Fibroblast of pulmonary artery (primary cell): Measurements from ENCODE around the gene DGKE.
A peak's percentile ranks its signal among the peaks of the same experiment; 100 is the strongest.

Experiments used
- DNase-seq: peaks from one replicate; pipeline ENCODE4 v3.0.0-alpha.2; 2010; ENCODE audit warnings: low read depth
- H3K4me3 ChIP-seq: replicated peaks from 2 replicates; pipeline ENCODE4 v1.5.1; 2011; ENCODE audit warnings: low read depth, mild to moderate bottlenecking, control low read depth, low read length, moderate library complexity
- CTCF ChIP-seq: IDR thresholded peaks from 2 replicates; pipeline ENCODE4 v1.5.1; 2011; ENCODE audit warnings: mild to moderate bottlenecking, control low read depth, low read length, inconsistent platforms; ENCODE audit errors: missing control alignments

The DGKE gene

DNA sequence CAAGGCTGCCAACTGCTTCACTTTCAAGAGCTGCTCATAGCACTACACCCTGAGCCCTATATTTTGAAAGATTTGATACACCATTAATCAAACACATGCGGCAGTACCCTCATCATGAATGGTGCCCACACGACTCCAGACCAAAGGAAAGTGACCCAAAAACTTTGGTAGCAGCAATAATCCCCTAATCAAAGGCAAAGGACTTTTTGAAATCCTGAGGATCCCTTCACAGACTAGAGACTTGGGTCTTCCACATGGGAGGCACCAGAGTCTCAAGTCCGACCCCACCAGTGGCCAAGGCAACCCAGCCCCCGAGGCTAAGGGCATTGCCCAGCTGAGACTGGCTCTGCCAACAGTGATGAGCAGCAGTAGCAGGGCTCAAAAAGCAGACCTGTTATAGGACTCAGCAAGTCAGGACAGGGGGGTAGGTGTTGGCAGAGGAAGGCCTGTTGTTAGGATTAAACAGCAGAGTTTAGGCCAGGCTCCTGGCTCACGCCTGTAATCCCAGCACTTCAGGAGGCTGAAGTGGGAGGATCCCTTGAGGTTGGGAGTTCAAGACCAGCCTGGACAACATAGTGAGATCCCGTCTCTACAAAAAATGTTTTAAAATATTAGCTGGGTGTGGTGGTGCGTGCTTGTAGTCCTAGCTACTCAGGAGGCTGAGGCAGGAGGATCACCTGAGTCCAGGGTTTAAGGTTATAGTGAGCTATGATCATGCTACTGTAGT lies 76.7 kb downstream of the DGKE start:
- H3K4me3 ChIP-seq, result no peak overlapping the region
- TF ChIP-seq CTCF, result no peak
- no peak for DNase-seq

DNA sequence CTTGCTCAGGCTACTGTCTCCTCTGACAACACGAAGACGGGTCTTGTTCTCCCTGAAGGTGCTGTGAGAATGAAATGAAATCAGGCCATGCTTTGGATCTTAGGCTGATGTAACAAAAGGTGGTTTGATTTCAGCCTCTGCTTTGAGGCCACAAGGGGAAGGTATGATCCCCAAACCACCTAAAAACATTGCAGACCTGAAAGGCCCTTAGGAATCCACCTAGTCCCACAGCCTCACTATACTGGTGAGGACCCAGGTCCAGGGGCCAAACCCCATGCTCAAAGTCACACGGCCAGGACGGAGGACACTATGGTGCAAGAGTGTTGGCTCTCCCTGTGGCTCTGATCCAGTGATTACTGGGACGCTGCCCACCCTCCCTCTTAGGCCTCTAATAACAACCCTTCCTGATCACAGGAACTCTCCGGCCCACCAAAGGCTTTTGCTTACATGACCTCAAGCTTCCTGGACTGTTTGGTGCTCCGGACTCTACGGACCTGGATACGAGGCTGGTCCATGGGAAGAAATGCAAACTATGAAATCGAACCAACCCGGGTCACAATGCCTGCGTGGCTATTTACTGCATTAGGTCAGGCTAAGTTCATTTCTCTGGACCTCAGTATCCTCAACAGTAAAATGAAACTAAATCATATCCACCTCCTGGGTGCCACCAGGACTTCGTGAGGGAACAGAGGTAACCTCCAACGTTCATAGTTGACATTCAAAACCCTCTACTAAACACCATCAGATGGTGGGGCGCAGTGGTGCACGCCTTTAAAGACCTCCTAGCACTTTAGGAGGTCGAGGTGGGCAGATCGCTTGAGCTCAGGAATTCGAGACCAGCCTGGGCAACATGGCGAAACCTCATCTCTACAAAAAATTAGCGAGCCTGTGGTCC lies 78.4 kb downstream of the DGKE start:
- peak overlapping the region; percentile 87 for H3K4me3 ChIP-seq
- no peak for TF ChIP-seq CTCF
- DNase-seq, result no peak

- TF ChIP-seq CTCF, result no peak
- no peak for DNase-seq
- peak overlapping the region; percentile 87 for H3K4me3 ChIP-seq
These were observed 79.0 kb downstream of the DGKE start for GRCh38 chr17:56913000-56913311.

DNA sequence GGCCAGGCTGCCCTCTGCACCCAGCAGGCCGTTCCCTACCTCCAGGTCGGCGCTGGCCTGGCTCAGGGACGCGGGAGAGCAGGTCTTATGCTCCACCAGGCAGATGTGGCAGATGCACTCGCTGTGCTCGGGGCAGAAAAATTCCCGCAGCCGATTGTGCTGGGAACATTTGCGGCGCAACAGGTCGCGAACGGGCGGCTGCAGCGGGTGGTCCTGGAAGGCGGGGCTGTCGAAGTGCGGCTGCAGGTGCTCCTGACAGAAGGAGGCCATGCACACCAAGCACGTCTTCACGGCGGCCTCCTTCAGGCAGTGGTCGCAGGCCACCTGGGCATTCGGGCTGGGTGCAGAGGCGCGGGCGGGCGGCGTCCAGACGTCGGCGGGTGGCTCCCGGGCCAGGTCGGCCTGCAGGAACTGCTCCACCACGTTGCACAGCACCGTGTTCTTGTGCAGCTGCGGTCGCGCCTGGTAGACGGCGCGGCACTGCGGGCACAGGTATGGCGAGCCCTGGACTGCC lies 79.5 kb downstream of the DGKE start:
- no peak for TF ChIP-seq CTCF
- peak; percentile 10 for DNase-seq
- peak overlapping the region; percentile 87 for H3K4me3 ChIP-seq

- peak; percentile 86 for DNase-seq
- no peak for TF ChIP-seq CTCF
- H3K4me3 ChIP-seq, result peak within 1 kb of the TSS; percentile 87
These were observed 80.1 kb downstream of the DGKE start, which contains the start of gene TRIM25 for GRCh38 chr17:56913867-56914580. TSS of gene TRIM25 (minus strand) at chr17:56914049. CDS start at chr17:56913988, 61 bp downstream.

DNA sequence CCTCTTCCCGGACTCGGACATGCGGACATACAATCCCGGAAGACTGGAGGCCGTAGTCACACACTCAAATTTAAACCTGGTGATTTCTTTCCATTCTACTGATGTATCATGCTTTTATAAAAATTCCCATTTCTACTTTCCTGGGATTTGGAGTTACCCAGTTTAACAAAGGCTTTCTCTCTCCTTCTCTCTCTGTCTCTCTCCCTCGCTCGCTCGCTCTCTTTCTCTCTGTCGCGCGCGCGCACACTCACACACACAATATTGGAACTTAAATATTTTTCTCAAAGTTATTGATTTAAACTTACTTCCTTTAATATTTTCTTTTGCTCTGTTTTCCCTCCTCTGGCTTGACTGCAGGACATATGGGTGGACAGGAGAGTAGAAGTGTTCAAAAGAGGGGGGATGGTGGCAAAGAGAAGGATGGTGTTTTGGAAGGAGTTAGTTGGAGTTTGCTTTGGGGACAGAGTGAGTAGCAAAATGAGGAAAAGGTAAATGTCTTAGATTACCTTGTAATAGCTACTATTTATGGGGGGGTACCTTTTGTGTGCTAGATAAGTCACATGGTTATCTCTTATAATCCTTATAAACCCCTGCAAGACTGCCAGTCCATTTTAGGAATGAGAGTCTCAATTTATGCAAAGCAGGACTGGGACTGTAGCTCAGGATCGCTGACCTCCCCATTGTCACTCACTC lies 80.8 kb downstream of the DGKE start:
- DNase-seq, result peak; percentile 34
- TF ChIP-seq CTCF, result no peak
- H3K4me3 ChIP-seq, result peak overlapping the region; percentile 87
